AG04450 (cell line): ENCODE results near the gene ZDHHC7. TPM values are rescaled to one million over a fixed set of nuclear protein-coding genes. Genes with fewer than 3 reads are reported as not detected.
A peak's percentile ranks its signal among the peaks of the same experiment; 100 is the strongest.
"Not testable (repeated sequence)": the region's sequence is repeated elsewhere in the genome, so short reads cannot be mapped to it uniquely, and the experiment has no call there.

ENCODE experiments used
- CTCF ChIA-PET: fragments of 300-600, 350-600 bp; formaldehyde crosslinking; extraction: SDS; loops from one replicate; lab custom pipeline; 2022; ENCODE audit warnings: antibody characterized with exemption, inconsistent platforms; lab: Charles Lee
- POLR2A ChIA-PET: fragments of 350-600 bp; formaldehyde crosslinking; extraction: SDS; loops from one replicate; lab custom pipeline; 2021; ENCODE audit warnings: antibody characterized with exemption, inconsistent platforms; lab: Yijun Ruan, JAX
- DNase-seq: peaks from one replicate; pipeline ENCODE4 v3.0.0-alpha.2; 2011; ENCODE audit warnings: low read depth, low spot score
- H3K27ac ChIP-seq: one replicate; pipeline ENCODE4 v1.5.1; 2012; ENCODE audit warnings: low read depth, low read length, control low read depth
- H3K27me3 ChIP-seq: one replicate; pipeline ENCODE4 v1.6.0; 2012; ENCODE audit warnings: low read length; ENCODE audit not compliant: control insufficient read depth, insufficient read depth
- H3K4me3 ChIP-seq: 2 replicates; pipeline ENCODE4 v1.5.1; 2011; ENCODE audit warnings: mild to moderate bottlenecking, low read depth, low read length, control low read depth
- H3K9me3 ChIP-seq: 2 replicates; pipeline ENCODE4 v1.5.1; 2012; ENCODE audit warnings: low read length; ENCODE audit not compliant: control insufficient read depth, insufficient read depth
- CTCF ChIP-seq: IDR thresholded peaks from 2 replicates; pipeline ENCODE4 v1.5.1; 2011; ENCODE audit warnings: low read depth, low read length, control low read depth, inconsistent platforms
- polyA plus RNA-seq: library from polyadenylated mRNA; depleted of rRNA; stranded (reverse); fragments of >200 nt; gene quantifications from 2 replicates; pipeline ENCODE4 v1.2.3, GENCODE V29; 2011

Gene ZDHHC7
- polyA plus RNA-seq, 1 experiment: 136 TPM

- Histone ChIP-seq H3K4me3 (no peak overlapping the region; the same call in 1 of the 2 replicates), H3K27me3 (no peaks in the 10 kb centered on the region), H3K9me3 (no peaks in the 10 kb centered on the region), H3K27ac (peak overlapping the region; percentile 75)
- POLR2A ChIA-PET: no interaction called here
- no peak for DNase-seq
- TF ChIP-seq CTCF: peak; percentile 56
- CTCF ChIA-PET: interaction anchor here (1.0 to 2.1 kb wide), 7 partner anchors 9 to 85 kb away, joined by 3 to 5 read pairs (median 4); no protein-coding TSS in a partner anchor
These were observed 44.9 kb upstream of the ZDHHC7 start for GRCh38 chr16:85056211-85056748.

DNA sequence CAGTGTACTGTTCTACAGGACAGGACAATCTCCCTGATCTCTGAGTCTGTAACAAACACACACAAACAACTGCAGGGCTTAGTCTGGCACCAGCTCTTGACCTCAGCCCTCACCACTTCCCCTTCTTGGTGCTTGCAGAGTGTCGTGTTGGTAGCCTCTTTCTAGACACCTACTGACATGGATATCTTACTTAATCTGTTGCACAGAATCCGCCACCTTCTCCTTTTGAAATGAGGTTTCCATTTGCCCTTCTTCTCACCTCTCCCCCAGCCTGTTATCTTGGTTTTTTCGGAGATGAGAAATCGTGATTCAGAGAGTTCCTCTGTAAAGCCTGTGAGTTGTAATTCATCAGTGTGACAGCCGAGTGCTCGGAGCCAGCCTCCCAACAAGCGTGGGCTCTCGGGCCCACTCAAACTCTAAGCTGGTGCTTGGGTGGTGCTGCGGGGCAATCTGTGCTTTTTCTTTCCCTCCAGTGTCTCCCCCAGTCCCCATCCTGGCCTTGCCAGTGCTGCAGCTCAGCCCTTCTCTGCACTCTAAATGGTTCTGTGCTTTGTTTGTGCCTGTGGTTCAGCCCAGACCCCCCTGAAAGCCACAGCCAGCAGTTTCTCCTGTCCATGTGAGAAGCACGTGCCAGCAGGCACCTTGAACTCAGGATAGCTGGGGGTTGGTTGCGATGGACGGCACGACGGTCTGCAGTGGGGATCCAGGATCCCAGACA is 44.3 kb upstream of the ZDHHC7 start:
- Histone ChIP-seq H3K27me3 (no peaks in the 10 kb centered on the region), H3K9me3 (no peaks in the 10 kb centered on the region), H3K27ac (peak overlapping the region; percentile 75), H3K4me3 (peak overlapping the region; percentile 56)
- CTCF ChIA-PET: interaction anchor here (1.0 to 2.1 kb wide), 7 partner anchors 9 to 84 kb away, joined by 3 to 5 read pairs (median 4); no protein-coding TSS in a partner anchor
- POLR2A ChIA-PET: no interaction called here
- TF ChIP-seq CTCF: no peak
- DNase-seq: no peak

DNA sequence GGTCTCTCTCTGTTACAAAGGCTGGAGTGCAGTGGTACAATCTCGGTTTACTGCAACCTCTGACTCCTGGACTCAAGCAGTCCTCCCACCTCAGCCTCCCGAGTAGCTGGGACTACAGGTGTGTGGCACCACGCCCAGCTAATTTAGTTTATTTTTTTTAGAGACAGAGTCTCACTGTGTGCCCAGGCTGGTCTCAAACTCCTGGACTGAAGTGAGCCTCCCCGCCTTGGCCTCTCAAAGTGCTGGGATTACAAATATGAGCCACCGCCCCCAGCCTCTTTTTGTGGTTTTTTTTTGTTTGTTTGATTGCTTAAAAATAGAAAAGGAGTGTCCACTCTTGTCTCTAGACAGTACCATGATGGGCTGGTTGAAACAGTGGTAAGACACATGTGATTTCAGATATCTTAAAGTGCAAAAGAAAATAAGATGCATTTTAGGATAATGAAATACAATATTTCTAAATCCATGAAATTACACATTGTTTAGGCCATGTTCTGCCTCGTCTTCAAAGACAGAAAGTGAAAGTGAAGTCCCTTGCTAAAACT is 43.7 kb upstream of the ZDHHC7 start:
- no peak for TF ChIP-seq CTCF
- H3K27me3 ChIP-seq: no peaks in the 10 kb centered on the region
- H3K4me3 ChIP-seq: peak overlapping the region; percentile 56
- CTCF ChIA-PET: no interaction called here
- peak overlapping the region; percentile 75 for H3K27ac ChIP-seq
- DNase-seq: no peak
- POLR2A ChIA-PET: no interaction called here
- H3K9me3 ChIP-seq: no peaks in the 10 kb centered on the region

- DNase-seq, CTCF ChIA-PET, H3K4me3 ChIP-seq, H3K27ac ChIP-seq, POLR2A ChIA-PET, H3K9me3 ChIP-seq, H3K27me3 ChIP-seq: not testable (repeated sequence)
These were observed 43.0 kb upstream of the ZDHHC7 start for GRCh38 chr16:85054321-85054720.

GRCh38 chr16:85052536-85052935 is 41.2 kb upstream of the ZDHHC7 start:
- ChIA-PET POLR2A (no interaction called here), CTCF (no interaction called here)
- no peak for TF ChIP-seq CTCF
- no peak overlapping the region for H3K27ac ChIP-seq
- peaks cover 6% of the 10 kb centered on the region; the same call in 1 of the 2 replicates for H3K9me3 ChIP-seq
- H3K4me3 ChIP-seq: no peak overlapping the region
- DNase-seq: no peak
- H3K27me3 ChIP-seq: no peaks in the 10 kb centered on the region
